Endothelial cell of umbilical vein (primary cell): Measurements from ENCODE around the gene CACNA1A. TPM values are rescaled to one million over a fixed set of nuclear protein-coding genes. Genes with fewer than 3 reads are reported as not detected.

Experiments used
- BruUV-seq: library from RNA; stranded (reverse); fragments of 400-500 nt; replicated peaks from 2 replicates; lab custom pipeline; 2021; lab: Mats Ljungman, UMichigan
- CTCF ChIA-PET: fragments of 300-600, 350-600 bp; sonication (Branson Sonifier 250); formaldehyde crosslinking; loops from one replicate; lab custom pipeline; 2021; ENCODE audit warnings: antibody characterized with exemption, inconsistent platforms; lab: Charles Lee
- POLR2A ChIA-PET: fragments of 300-600, 350-600 bp; sonication (Branson Sonifier 250); formaldehyde crosslinking; loops from one replicate; lab custom pipeline; 2021; ENCODE audit warnings: antibody characterized with exemption, inconsistent platforms; lab: Charles Lee
- DNase-seq: peaks from one replicate; pipeline ENCODE4 v3.0.0-alpha.2; 2011; ENCODE audit warnings: low read depth, low spot score
- FAIRE-seq: peaks from 2 replicates; lab custom pipeline; 2011; peaks lifted over from hg19 to GRCh38; lab: Jason Lieb, UNC
- H2AFZ ChIP-seq: 2 replicates; pipeline ENCODE4 v1.6.0; 2012; ENCODE audit warnings: low read depth, low read length, control low read depth, inconsistent platforms
- H3K27ac ChIP-seq: 2 replicates; pipeline ENCODE4 v1.5.1; 2011; ENCODE audit warnings: low read depth, mild to moderate bottlenecking, control low read depth, low read length, moderate library complexity; ENCODE audit not compliant: insufficient read depth
- H3K27me3 ChIP-seq, 2 experiments: 2 replicates each; pipeline versions ENCODE4 v1.6.0 to v1.6.1; 2011; ENCODE audit warnings: low read length in 2 of 2, mixed read lengths in 1 of 2; ENCODE audit not compliant: control insufficient read depth in 2 of 2, insufficient read depth in 2 of 2
- H3K36me3 ChIP-seq, 2 experiments: 2 replicates in 1 of 2; 3 replicates in 1 of 2; pipeline ENCODE4 v1.5.1; 2011; ENCODE audit warnings: low read length in 2 of 2, mild to moderate bottlenecking in 1 of 2, moderate library complexity in 1 of 2; ENCODE audit not compliant: control insufficient read depth in 2 of 2, insufficient read depth in 2 of 2; ENCODE audit errors: extremely low read depth in 1 of 2
- H3K4me1 ChIP-seq: 3 replicates; pipeline ENCODE4 v1.5.1; 2011; ENCODE audit warnings: mild to moderate bottlenecking, low read length; ENCODE audit not compliant: control insufficient read depth, insufficient read depth; ENCODE audit errors: extremely low read depth
- H3K4me2 ChIP-seq: 2 replicates; pipeline ENCODE4 v1.6.1; 2011; ENCODE audit warnings: low read length, control low read depth, mixed read lengths; ENCODE audit not compliant: insufficient read depth
- H3K4me3 ChIP-seq, 3 experiments: fragments of 200-600 bp in 1 of 3; sonication (generic), shearing (Covaris generic) in 1 of 3; replicated peaks in 1 of 3; 2 replicates each; pipeline ENCODE4 v1.5.1; 2011 to 2016; ENCODE audit warnings: control low read depth in 3 of 3, low read length in 3 of 3, mild to moderate bottlenecking in 2 of 3, inconsistent platforms in 1 of 3, low read depth in 1 of 3, moderate library complexity in 1 of 3; ENCODE audit not compliant: insufficient read depth in 1 of 3
- H3K79me2 ChIP-seq: 2 replicates; pipeline ENCODE4 v1.6.0; 2012; ENCODE audit warnings: low read length, inconsistent platforms; ENCODE audit not compliant: control insufficient read depth, insufficient read depth
- H3K9ac ChIP-seq: replicated peaks from 2 replicates; pipeline ENCODE3; 2011; ENCODE audit warnings: low read length, control low read depth; ENCODE audit not compliant: insufficient read depth; ENCODE audit errors: extremely low read depth
- H3K9me1 ChIP-seq: replicated peaks from 3 replicates; pipeline ENCODE4 v1.6.0; 2011; ENCODE audit warnings: mild to moderate bottlenecking, low read length; ENCODE audit not compliant: control insufficient read depth, insufficient read depth; ENCODE audit errors: extremely low read depth
- H3K9me3 ChIP-seq: replicated peaks from 2 replicates; pipeline ENCODE4 v1.5.1; 2012; ENCODE audit warnings: low read length, inconsistent platforms; ENCODE audit not compliant: control insufficient read depth, insufficient read depth
- H4K20me1 ChIP-seq: replicated peaks from 2 replicates; pipeline ENCODE3; 2011; ENCODE audit warnings: mild to moderate bottlenecking, low read length; ENCODE audit not compliant: control insufficient read depth, insufficient read depth; ENCODE audit errors: extremely low read depth
- EZH2 ChIP-seq: IDR thresholded peaks from 2 replicates; pipeline ENCODE4 v1.6.1; 2012; ENCODE audit warnings: borderline replicate concordance, low read depth, mild to moderate bottlenecking, moderate library complexity, low read length, inconsistent platforms; ENCODE audit not compliant: severe bottlenecking
- FOS ChIP-seq: IDR thresholded peaks from 2 replicates; pipeline ENCODE4 v1.6.1; 2011; ENCODE audit warnings: mild to moderate bottlenecking, low read length, moderate library complexity, borderline replicate concordance; ENCODE audit not compliant: insufficient read depth
- GATA2 ChIP-seq: IDR thresholded peaks from 2 replicates; pipeline ENCODE4 v1.7.0; 2011; ENCODE audit warnings: low read depth, mild to moderate bottlenecking, moderate library complexity, mixed read lengths, low read length; ENCODE audit not compliant: insufficient read length, insufficient read depth
- JUN ChIP-seq: IDR thresholded peaks from 2 replicates; pipeline ENCODE4 v1.6.1; 2011; ENCODE audit warnings: borderline replicate concordance, low read depth; ENCODE audit not compliant: insufficient read length, insufficient read depth
- MYC ChIP-seq: IDR thresholded peaks from one replicate; pipeline ENCODE4 v1.6.1; 2011; ENCODE audit warnings: mild to moderate bottlenecking, low read depth, low read length
- POLR2A ChIP-seq: IDR thresholded peaks from 2 replicates; pipeline ENCODE4 v1.6.1; 2012; ENCODE audit warnings: low read depth, mild to moderate bottlenecking, control low read depth, low read length
- POLR2AphosphoS5 ChIP-seq: IDR thresholded peaks from 2 replicates; pipeline ENCODE4 v1.6.1; 2012; ENCODE audit warnings: low read depth, mild to moderate bottlenecking, control low read depth, low read length, moderate library complexity; ENCODE audit not compliant: insufficient read depth
- dilution Hi-C: fragments of 300-500 bp; cut with MboI; formaldehyde crosslinking; loops from one replicate; pipeline ENCODE4 v1.15.0; 2019; ENCODE audit warnings: low sequenced_read_pairs; ENCODE audit not compliant: extremely low pct_ligation_motif_present
- intact Hi-C: fragments of 100-400 bp; cut with micrococcal nuclease; formaldehyde crosslinking; loops from one replicate; pipeline ENCODE4 v1.10.0; 2022
- polyA plus RNA-seq, 4 experiments: library from polyadenylated mRNA; depleted of rRNA in 3 of 4; stranded (reverse) in 3 of 4; unstranded in 1 of 4; fragments of >200 nt; gene quantifications; 2 replicates each; pipeline versions ENCODE4 v1.2.1 to v1.2.3, GENCODE V29; 2011 to 2012; ENCODE audit warnings: missing spikeins in 1 of 4
- total RNA-seq: library from RNA; stranded (reverse); gene quantifications from 2 replicates; pipeline ENCODE4 v1.2.3, GENCODE V29; 2021
- TF ChIP-seq, protein P1 (sequence below): IDR thresholded peaks from 2 replicates; pipeline ENCODE4 v1.6.1; 2011; ENCODE audit not compliant: insufficient read depth, insufficient read length
- TF ChIP-seq, protein P2 (sequence below), 2 donors: IDR thresholded peaks; 1 replicate in 1 of 2; 2 replicates in 1 of 2; pipeline ENCODE4 v1.5.1; 2011; ENCODE audit warnings: low read length in 2 of 2, mild to moderate bottlenecking in 2 of 2, moderate library complexity in 2 of 2, control low read depth in 1 of 2, inconsistent platforms in 1 of 2, low read depth in 1 of 2; ENCODE audit not compliant: insufficient read depth in 1 of 2; ENCODE audit errors: extremely low read depth in 1 of 2

The CACNA1A gene
- total and polyA plus RNA-seq, 2 donors (not counting 3 experiments of a cell fraction or from before 2014, with no cell fraction given) = 0.17 to 0.38 TPM

DNA sequence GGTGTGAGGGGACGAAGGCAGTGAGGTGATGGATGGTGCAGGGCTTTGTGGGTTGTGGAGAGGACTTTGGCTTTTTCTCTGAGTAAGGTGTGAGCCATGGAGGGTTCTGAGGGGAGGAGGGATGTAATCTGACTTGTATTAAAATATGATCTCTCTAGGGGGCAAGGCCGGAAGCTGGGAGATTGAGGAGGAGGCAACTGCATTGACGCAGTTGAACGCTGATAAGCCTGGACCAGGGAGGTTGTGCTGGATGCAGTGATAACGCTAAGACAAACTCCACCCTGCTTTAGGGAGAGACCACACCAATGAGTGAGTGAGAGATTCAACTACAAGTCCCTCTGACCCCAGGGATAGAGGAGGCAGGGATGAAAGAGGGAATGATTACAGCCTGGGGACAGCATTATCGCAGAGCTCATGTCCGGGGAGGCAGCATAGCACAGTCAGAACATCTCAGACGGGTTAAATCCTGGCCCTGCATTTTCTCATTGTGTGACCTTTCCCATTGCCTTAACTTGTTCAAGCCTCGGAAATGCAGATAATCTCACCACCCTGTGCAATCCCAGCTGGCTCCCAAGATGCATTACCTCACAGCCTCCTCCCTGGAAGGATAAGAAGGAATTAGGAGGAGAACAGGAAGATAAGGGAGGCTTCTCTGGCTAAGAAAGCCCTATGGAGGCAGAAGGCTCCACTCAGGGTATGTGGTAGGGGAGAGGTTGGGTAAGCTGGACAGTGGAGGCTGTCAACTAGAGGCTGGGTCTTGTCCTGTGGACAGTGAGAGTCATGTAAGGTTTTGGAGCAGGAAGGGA is 124.2 kb downstream of the CACNA1A start:
- no peak overlapping the region for H2AFZ ChIP-seq

More for the DNA sequence above, 124.2 kb downstream of the CACNA1A start:
- Histone ChIP-seq H3K4me3 (no peak overlapping the region), H3K27me3 (no peaks in the 10 kb centered on the region), H3K9me3 (no peaks in the 10 kb centered on the region), H4K20me1 (no peaks in the 10 kb centered on the region), H3K36me3 (no peaks in the 10 kb centered on the region), H3K27ac (no peak overlapping the region), H3K4me1 (no peaks in the 10 kb centered on the region), H3K9ac (no peak overlapping the region), H3K4me2 (no peak overlapping the region), H3K79me2 (no peaks in the 10 kb centered on the region), H3K9me1 (no peaks in the 10 kb centered on the region)
- BruUV-seq = no TSS peak
- dilution Hi-C loops = no loop called here
- TF ChIP-seq FOS (no peak), POLR2AphosphoS5 (no peak), MYC (no peak), POLR2A (no peak), JUN (no peak), EZH2 (no peak), GATA2 (no peak)
- TF ChIP-seq, protein P1, sequence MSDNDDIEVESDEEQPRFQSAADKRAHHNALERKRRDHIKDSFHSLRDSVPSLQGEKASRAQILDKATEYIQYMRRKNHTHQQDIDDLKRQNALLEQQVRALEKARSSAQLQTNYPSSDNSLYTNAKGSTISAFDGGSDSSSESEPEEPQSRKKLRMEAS = no peak
- TF ChIP-seq, protein P2, sequence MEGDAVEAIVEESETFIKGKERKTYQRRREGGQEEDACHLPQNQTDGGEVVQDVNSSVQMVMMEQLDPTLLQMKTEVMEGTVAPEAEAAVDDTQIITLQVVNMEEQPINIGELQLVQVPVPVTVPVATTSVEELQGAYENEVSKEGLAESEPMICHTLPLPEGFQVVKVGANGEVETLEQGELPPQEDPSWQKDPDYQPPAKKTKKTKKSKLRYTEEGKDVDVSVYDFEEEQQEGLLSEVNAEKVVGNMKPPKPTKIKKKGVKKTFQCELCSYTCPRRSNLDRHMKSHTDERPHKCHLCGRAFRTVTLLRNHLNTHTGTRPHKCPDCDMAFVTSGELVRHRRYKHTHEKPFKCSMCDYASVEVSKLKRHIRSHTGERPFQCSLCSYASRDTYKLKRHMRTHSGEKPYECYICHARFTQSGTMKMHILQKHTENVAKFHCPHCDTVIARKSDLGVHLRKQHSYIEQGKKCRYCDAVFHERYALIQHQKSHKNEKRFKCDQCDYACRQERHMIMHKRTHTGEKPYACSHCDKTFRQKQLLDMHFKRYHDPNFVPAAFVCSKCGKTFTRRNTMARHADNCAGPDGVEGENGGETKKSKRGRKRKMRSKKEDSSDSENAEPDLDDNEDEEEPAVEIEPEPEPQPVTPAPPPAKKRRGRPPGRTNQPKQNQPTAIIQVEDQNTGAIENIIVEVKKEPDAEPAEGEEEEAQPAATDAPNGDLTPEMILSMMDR (IDR thresholded peaks at IDR 0.05; ENCODE audit: extremely low read depth in 1 of 2, insufficient read depth in 1 of 2, low read depth in 1 of 2, low read length in 2 of 2) = no peak
- FAIRE-seq (no peak), DNase-seq (no peak)
- ChIA-PET CTCF (interaction anchor here (1.8 kb wide), 1 partner anchor 22 kb away, joined by 3 read pairs; no protein-coding TSS in a partner anchor), POLR2A (no interaction called here)
- intact Hi-C loops = no loop called here
